ENCODE results near the gene PCDH15.

The PCDH15 gene

GRCh38 chr10:53894145-53894544 lies 906.9 kb downstream of the PCDH15 start:
- Histone ChIP-seq H3K9me3 (ENCODE audit: insufficient read depth, low read length, severe bottlenecking) (no peaks in the 10 kb centered on the region), H3K27me3 (ENCODE audit: insufficient read depth, low read length, poor library complexity) (no peaks in the 10 kb centered on the region), H3K4me3 (ENCODE audit: low read depth in 1 of 2, low read length in 2 of 2) (no peak overlapping the region), H3K4me2 (ENCODE audit: insufficient read depth, low read length) (no peak overlapping the region), H3K9ac (ENCODE audit: low read depth, low read length) (no peak overlapping the region), H3K36me3 (ENCODE audit: insufficient read depth, low read length) (no peaks in the 10 kb centered on the region), H2AFZ (ENCODE audit: low read depth, low read length) (no peak overlapping the region), H3K79me2 (ENCODE audit: insufficient read depth, low read length) (no peaks in the 10 kb centered on the region), H4K20me1 (ENCODE audit: insufficient read depth, low read length) (no peaks in the 10 kb centered on the region), H3K27ac (ENCODE audit: low read length) (no peak overlapping the region), H3K4me1 (ENCODE audit: insufficient read depth, low read length) (no peaks in the 10 kb centered on the region)
- no peak for DNase-seq
- ATAC-seq (ENCODE audit: insufficient read depth, low read depth): no peak
- TF ChIP-seq EZH2 (IDR thresholded peaks at IDR 0.05; ENCODE audit: borderline replicate concordance, low read depth, low read length, severe bottlenecking) (no peak), CTCF (IDR thresholded peaks at IDR 0.05; ENCODE audit: borderline replicate concordance, extremely low read depth, low read length, poor library complexity, severe bottlenecking) (no peak)

GRCh38 chr10:53893061-53893460 lies 908.0 kb downstream of the PCDH15 start:
- no peak overlapping the region for H3K27ac ChIP-seq (ENCODE audit: low read length)
- H3K9me3 ChIP-seq (ENCODE audit: insufficient read depth, low read length, severe bottlenecking): no peaks in the 10 kb centered on the region
- TF ChIP-seq CTCF (IDR thresholded peaks at IDR 0.05; ENCODE audit: borderline replicate concordance, extremely low read depth, low read length, poor library complexity, severe bottlenecking) (no peak), EZH2 (IDR thresholded peaks at IDR 0.05; ENCODE audit: borderline replicate concordance, low read depth, low read length, severe bottlenecking) (no peak)
- H3K4me1 ChIP-seq (ENCODE audit: insufficient read depth, low read length): no peaks in the 10 kb centered on the region
- no peaks in the 10 kb centered on the region for H3K79me2 ChIP-seq (ENCODE audit: insufficient read depth, low read length)
- no peaks in the 10 kb centered on the region for H3K36me3 ChIP-seq (ENCODE audit: insufficient read depth, low read length)
- H3K4me2 ChIP-seq (ENCODE audit: insufficient read depth, low read length): no peak overlapping the region
- H3K9ac ChIP-seq (ENCODE audit: low read depth, low read length): no peak overlapping the region
- no peak overlapping the region for H3K4me3 ChIP-seq (ENCODE audit: low read depth in 1 of 2, low read length in 2 of 2)
- H3K27me3 ChIP-seq (ENCODE audit: insufficient read depth, low read length, poor library complexity): no peaks in the 10 kb centered on the region
- H4K20me1 ChIP-seq (ENCODE audit: insufficient read depth, low read length): no peaks in the 10 kb centered on the region
- DNase-seq (no peak), ATAC-seq (ENCODE audit: insufficient read depth, low read depth) (no peak)
- no peak overlapping the region for H2AFZ ChIP-seq (ENCODE audit: low read depth, low read length)

- ATAC-seq (ENCODE audit: insufficient read depth, low read depth): no peak
- no peak for DNase-seq
- no peak for TF ChIP-seq EZH2 (IDR thresholded peaks at IDR 0.05; ENCODE audit: borderline replicate concordance, low read depth, low read length, severe bottlenecking)
- TF ChIP-seq CTCF (IDR thresholded peaks at IDR 0.05; ENCODE audit: borderline replicate concordance, extremely low read depth, low read length, poor library complexity, severe bottlenecking): no peak
- H3K4me1 ChIP-seq (ENCODE audit: insufficient read depth, low read length): no peaks in the 10 kb centered on the region
- no peak overlapping the region for H3K27ac ChIP-seq (ENCODE audit: low read length)
- H3K27me3 ChIP-seq (ENCODE audit: insufficient read depth, low read length, poor library complexity): no peaks in the 10 kb centered on the region
- H3K4me2 ChIP-seq (ENCODE audit: insufficient read depth, low read length): no peak overlapping the region
- no peaks in the 10 kb centered on the region for H3K36me3 ChIP-seq (ENCODE audit: insufficient read depth, low read length)
- H3K4me3 ChIP-seq (ENCODE audit: low read depth in 1 of 2, low read length in 2 of 2): no peak overlapping the region
- H4K20me1 ChIP-seq (ENCODE audit: insufficient read depth, low read length): no peaks in the 10 kb centered on the region
- no peak overlapping the region for H3K9ac ChIP-seq (ENCODE audit: low read depth, low read length)
- no peaks in the 10 kb centered on the region for H3K79me2 ChIP-seq (ENCODE audit: insufficient read depth, low read length)
- no peaks in the 10 kb centered on the region for H3K9me3 ChIP-seq (ENCODE audit: insufficient read depth, low read length, severe bottlenecking)
- H2AFZ ChIP-seq (ENCODE audit: low read depth, low read length): no peak overlapping the region
Observed at GRCh38 chr10:53886325-53887300, 914.4 kb downstream of the PCDH15 start.

All from DND-41 (cell line).